OCI-M2 (cell line): ENCODE results near the gene CTBP2.
A peak's percentile ranks its signal among the peaks of the same experiment; 100 is the strongest.
"Not testable (repeated sequence)": the region's sequence is repeated elsewhere in the genome, so short reads cannot be mapped to it uniquely, and the experiment has no call there.

Source experiments
- DNase-seq: peaks from one replicate; lab custom pipeline; 2025; ENCODE audit not compliant: unreplicated experiment; lab: John Stamatoyannopoulos, UW

Gene CTBP2

DNA sequence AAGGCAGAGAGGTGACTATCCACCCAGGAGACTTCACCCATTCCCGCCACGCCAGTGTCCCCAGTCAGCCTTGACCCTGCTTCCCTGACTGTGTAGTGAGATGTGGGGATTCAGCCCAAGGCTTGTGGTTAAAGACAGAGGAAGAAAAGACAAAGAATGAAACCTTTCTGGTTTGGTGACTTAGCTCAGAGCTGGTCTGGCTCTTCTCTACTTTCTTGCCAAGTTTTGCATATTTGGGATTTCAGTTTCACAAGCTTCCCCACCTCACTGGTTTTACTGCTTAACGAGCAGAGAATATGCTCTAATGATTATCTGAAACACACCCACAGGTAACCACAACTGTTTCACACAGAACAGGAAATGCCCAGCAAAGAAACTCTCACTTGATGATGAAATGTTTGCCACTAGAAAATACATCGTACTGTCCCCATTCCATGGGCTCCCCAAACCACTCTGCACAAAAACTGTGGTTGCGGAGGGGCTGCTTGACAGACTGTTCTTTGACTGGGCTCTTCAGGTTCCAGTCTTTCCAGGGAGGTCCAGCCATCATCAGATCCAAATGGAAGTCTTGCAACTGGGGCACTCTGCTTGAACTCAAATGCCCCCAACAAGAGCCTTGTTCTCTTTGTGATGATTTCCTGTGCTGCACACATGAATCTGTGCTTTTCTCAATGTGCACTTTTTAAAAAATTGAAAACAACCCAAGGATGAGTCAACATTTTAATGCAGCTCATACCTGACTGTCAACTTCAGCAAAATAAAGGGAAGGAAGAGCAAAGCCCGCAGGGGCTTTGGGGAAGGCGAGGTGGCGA, 95.5 kb downstream of the CTBP2 start:
- DNase-seq: no peak

- DNase-seq: no peak
Measured at GRCh38 chr10:125063256-125063925, 97.0 kb downstream of the CTBP2 start.

GRCh38 chr10:125062914-125063230, 97.5 kb downstream of the CTBP2 start:
- DNase-seq: no peak

GRCh38 chr10:125062227-125062913, 98.0 kb downstream of the CTBP2 start:
- no peak for DNase-seq

- DNase-seq: no peak
Measured at GRCh38 chr10:125061557-125062226, 98.7 kb downstream of the CTBP2 start.

GRCh38 chr10:125060826-125061556, 99.4 kb downstream of the CTBP2 start:
- DNase-seq: no peak

- no peak for DNase-seq
Measured at GRCh38 chr10:125060482-125060825, 99.9 kb downstream of the CTBP2 start.

GRCh38 chr10:125060026-125060425, 100.3 kb downstream of the CTBP2 start:
- no peak for DNase-seq

GRCh38 chr10:125059348-125059747, 101.0 kb downstream of the CTBP2 start:
- DNase-seq: not testable (repeated sequence)

- DNase-seq: no peak
Measured at GRCh38 chr10:125057158-125058001, 103.0 kb downstream of the CTBP2 start.

- DNase-seq: no peak
Measured at GRCh38 chr10:125056161-125057132, 103.9 kb downstream of the CTBP2 start.

DNA sequence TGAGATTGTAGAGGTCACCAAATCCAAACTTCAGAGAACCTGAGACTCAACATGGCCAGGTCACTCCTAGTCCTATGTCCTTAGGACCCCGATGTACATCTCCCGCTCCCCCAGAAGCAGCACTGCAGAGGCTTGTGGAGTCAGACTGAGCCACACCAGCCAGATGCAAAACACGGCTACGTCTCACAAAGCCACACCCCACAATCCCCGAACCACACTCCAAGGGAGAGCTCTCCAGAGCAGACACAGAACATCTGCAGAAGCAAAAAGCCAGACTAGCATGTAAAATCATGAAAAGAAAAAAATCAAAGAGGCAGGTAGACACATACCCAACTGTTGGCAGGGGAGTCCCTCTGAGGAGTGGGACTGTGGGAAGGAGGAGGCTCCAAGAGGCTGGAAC, 104.9 kb downstream of the CTBP2 start:
- no peak for DNase-seq

DNA sequence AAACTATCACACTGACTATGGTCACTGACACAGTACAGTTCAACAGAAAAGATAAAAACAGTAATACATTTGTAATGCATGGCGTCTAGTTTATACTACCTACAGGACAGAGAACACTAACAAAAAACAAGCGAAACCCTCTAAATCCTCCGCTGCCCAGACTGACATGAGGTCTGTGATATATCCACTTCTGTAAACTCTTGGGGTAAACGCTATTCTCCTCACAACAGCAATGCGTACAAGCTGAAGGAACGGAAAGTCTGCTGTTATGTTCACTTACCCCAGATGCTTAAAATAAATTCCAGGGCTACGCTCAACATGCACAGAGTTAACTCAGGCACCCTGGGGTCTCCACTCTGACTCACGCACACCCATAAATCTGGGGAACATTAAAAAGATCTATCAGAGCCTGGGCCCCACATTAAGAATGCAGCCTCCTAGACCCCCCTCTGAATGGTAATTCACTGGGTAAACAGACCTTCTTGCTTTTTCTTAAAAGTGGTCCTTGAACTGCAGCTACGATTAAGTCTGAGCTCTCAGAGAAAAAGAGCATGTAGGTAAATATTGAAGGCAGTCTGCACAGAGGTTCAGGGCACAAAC, 105.6 kb downstream of the CTBP2 start:
- DNase-seq: no peak

DNA sequence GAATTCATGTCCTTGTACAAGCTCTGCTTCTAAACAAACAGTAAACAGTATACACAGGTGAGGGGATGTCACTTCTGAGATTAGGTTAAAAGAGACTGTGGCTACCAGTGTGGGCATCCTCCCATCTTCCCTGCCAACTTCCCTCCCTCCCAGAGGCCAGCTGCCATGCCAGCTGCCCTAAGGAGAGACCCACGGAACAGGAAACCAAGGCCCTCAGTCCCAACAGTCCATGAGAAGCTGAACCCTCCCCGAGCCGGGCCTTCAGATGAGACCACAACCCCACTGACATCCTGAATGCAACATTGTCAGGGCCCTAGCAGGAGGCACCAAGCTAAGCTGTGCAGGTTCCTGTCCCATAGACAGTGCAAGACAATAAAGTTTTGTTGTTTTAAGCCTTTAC, 106.1 kb downstream of the CTBP2 start:
- no peak for DNase-seq

DNA sequence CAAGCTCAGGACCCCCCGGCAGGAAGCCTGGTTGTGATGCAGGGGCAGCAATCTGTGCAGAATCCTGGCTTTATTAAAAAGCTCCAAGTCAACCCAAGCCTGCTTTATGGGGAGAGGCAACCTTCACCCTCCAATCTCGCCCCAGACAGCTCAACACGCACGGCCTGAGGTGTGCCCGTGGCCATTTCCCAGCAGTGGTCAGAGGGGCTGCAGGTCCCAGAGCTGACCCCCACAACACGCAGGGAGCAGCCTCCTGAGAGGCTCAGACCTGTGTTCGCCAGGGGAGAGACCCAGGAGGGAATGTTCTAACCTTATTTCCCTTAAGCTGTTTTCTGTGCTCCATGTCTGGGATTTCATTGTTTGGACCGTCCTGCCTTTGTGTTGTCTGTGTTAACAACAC, 108.2 kb downstream of the CTBP2 start:
- no peak for DNase-seq

DNA sequence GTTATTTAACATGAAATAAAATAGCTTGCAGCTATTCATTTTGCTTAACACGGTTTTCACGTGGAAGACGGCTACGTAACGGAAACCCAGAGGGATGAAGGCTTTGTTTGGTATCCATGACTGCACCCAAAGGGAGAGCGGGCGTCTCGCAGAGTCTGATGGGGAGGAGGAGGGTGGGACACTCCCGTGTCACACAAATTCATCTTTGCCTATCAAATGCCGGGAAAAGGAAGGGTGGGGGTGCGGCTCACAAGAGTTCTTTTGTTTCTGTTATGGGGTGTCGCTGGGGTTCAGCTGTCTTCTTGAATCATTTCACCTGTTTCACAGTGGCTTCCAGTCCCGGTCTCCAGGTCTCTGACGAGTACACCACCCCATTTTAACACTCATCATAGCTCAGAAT, 110.0 kb downstream of the CTBP2 start:
- no peak for DNase-seq

DNA sequence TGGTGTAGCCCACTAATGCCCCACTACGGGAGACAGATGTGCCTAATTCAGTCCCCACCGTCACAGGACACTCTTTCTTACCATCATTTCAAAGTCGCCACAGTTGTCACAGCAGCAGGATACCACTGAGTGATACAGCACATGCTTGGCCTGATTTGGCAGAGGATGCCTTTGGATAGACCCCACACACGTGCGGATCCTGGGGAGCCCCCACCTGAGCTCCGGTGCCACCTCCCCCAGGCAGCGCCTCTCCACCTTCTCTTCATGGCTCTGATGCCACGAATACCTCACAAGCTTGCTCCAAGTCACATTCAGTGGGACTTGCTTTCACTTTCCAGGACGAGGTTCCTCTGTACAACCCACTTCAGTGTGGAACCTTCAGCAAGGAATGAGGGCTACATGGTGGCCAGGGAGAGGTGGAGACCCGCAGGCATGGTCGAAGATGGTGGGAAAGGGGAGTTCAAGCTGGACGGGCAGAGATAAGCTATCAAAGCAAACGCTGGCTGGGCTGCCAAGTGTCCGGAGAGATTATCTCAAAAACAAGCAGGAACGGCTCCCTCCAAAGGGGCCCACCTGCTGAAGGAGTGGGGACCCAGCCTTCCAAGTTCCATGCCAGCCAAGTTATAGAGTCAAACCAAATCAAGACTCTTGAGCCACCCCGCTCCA, 111.0 kb downstream of the CTBP2 start:
- DNase-seq: peak; percentile 15
